Measurements from ENCODE around the gene SLC40A1. TPM values are rescaled to one million over a fixed set of nuclear protein-coding genes. Genes with fewer than 3 reads are reported as not detected.

The SLC40A1 gene
- total and polyA plus RNA-seq, 2 of the 8 experiments (the other 6 are each of a cell fraction or from before 2014, with no cell fraction given): 0.03 TPM; not detected in 1

DNA sequence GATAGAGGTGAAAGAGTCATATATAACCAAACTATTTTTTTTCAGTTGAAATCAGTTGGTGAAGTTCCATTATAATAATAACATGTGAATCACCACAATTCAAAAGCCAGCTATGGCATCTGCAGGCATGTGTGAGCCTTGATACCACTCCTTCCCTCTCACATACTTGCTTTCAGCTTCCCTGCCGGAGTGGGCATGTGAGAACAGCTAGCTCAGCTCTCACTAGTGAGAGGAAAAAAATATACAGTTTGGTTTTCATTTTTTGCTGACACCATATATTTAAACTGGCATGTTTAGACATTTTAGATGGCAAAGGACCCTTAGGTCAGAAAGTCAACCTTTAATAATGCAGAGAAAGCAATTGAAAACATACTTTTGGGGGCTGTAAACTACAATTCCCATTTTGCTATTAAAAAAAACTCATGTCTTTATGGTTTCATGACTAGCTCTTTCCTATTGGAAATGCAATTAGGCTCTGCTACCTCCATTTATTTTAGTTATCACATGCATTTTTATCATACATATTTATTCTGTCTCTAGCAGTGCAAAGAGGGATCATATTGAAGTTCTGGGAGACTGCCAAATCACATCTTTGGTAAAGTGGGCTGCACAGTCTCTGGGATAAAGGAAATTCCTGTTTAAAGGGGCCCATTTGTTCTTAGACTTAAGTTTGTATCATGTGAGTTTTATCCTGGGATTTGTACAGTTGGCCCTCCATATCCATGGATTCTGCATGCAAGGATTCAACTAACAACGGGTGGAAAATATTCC, 33.2 kb upstream of the SLC40A1 start:
- H3K9ac ChIP-seq (replicated peaks in 1 of 4; ENCODE audit: extremely low read depth in 1 of 4, low read depth in 3 of 4, low read length in 3 of 4): no peak overlapping the region
- FAIRE-seq: no peak
- H4K5ac ChIP-seq (ENCODE audit: insufficient read length, low read depth, low read length): no peak overlapping the region
- H3K23ac ChIP-seq (ENCODE audit: insufficient read length): no peak overlapping the region
- H2BK120ac ChIP-seq (replicated peaks; ENCODE audit: low read depth, low read length): no peak overlapping the region
- no peaks in the 10 kb centered on the region for H3K79me1 ChIP-seq (ENCODE audit: low read depth, low read length)
- H3K23me2 ChIP-seq (ENCODE audit: low read depth, low read length): no peaks in the 10 kb centered on the region
- no peaks in the 10 kb centered on the region for H3K79me2 ChIP-seq (ENCODE audit: control insufficient read depth in 1 of 2, insufficient read depth in 2 of 2, low read length in 2 of 2)
- no peak overlapping the region for H3K27ac ChIP-seq (ENCODE audit: low read depth, low read length)
- H3K14ac ChIP-seq (ENCODE audit: insufficient read length): no peak overlapping the region
- no peak overlapping the region for H2BK15ac ChIP-seq (ENCODE audit: low read length)
- H2BK12ac ChIP-seq (ENCODE audit: low read depth, low read length): no peak overlapping the region
- H3K4me1 ChIP-seq (replicated peaks in 1 of 4; ENCODE audit: control insufficient read depth in 3 of 4, insufficient read depth in 4 of 4, low read length in 3 of 4): no peaks in the 10 kb centered on the region
- DNase-seq (ENCODE audit: low read depth in 1 of 2, low spot score in 2 of 2): no peak
- no peaks in the 10 kb centered on the region for H3K27me3 ChIP-seq (replicated peaks in 1 of 4; ENCODE audit: control insufficient read depth in 3 of 4, extremely low read depth in 1 of 4, insufficient read depth in 3 of 4, low read length in 3 of 4)
- H4K91ac ChIP-seq (replicated peaks; ENCODE audit: insufficient read length, low read length): no peak overlapping the region
- POLR2A ChIA-PET (ENCODE audit: partially characterized antibody): no interaction called here
- H2BK20ac ChIP-seq (ENCODE audit: low read length): no peak overlapping the region
- H3K4me2 ChIP-seq (ENCODE audit: insufficient read depth in 1 of 2, low read depth in 2 of 2, low read length in 2 of 2): no peak overlapping the region
- CTCF ChIA-PET (ENCODE audit: partially characterized antibody): interaction anchor here (0.8 to 2.2 kb wide), 3 partner anchors 9 to 19 kb away, joined by 3 to 9 read pairs (median 6); no protein-coding TSS in a partner anchor
- TF ChIP-seq MAFK (IDR thresholded peaks at IDR 0.05; ENCODE audit: low read depth, low read length): peak; percentile 29; the same call in 1 of the 2 replicates
- no peak for TF ChIP-seq KDM5A (IDR thresholded peaks at IDR 0.05; ENCODE audit: low read length)
- H3K9me3 ChIP-seq (ENCODE audit: insufficient read depth in 2 of 2, low read depth in 1 of 2, low read length in 1 of 2): no peaks in the 10 kb centered on the region
- H4K20me1 ChIP-seq (replicated peaks in 1 of 2; ENCODE audit: control insufficient read depth in 1 of 2, insufficient read depth in 2 of 2, low read length in 2 of 2): no peaks in the 10 kb centered on the region
- H3K36me3 ChIP-seq (ENCODE audit: control insufficient read depth in 2 of 4, insufficient read depth in 4 of 4, low read length in 3 of 4): no peaks in the 10 kb centered on the region
- H3K4me3 ChIP-seq (ENCODE audit: extremely low read depth in 1 of 4, insufficient read depth in 2 of 4, low read depth in 3 of 4, low read length in 4 of 4): no peak overlapping the region
- no peak overlapping the region for H2AFZ ChIP-seq (ENCODE audit: low read length)
- H3K18ac ChIP-seq (ENCODE audit: extremely low read depth, low read length): no peak overlapping the region
- no peak overlapping the region for H4K8ac ChIP-seq (ENCODE audit: extremely low read depth, insufficient read depth, low read length)
- H3K56ac ChIP-seq (replicated peaks; ENCODE audit: insufficient read length, low read depth, low read length): no peak overlapping the region
- 82% methylated on average over 2 of the region's 2 CpGs; no CpG with 5 or more reads in 1 of the 2 experiments for WGBS, 2 experiments (ENCODE audit: extremely low coverage in 1 of 2, insufficient coverage in 1 of 2, insufficient read length in 1 of 2, insufficient replicate concordance in 2 of 2, low coverage in 1 of 2, low lambda C conversion rate in 2 of 2, missing lambda C conversion rate in 1 of 2)
- H2BK5ac ChIP-seq (ENCODE audit: low read depth, low read length): no peak overlapping the region
- no peak overlapping the region for H3K4ac ChIP-seq (replicated peaks; ENCODE audit: insufficient read length, low read depth, low read length)
- no peak overlapping the region for H2AK5ac ChIP-seq (ENCODE audit: low read depth, low read length)

All from H1 (cell line).